SU-DHL-6 (cell line): ENCODE results near the gene CD70.

Experiments used
- EZH2phosphoT487 ChIP-seq: fragments of 200-600 bp; sonication (generic), shearing (Covaris generic); conservative IDR thresholded peaks from 2 replicates; pipeline ENCODE4 v1.6.1; 2018; ENCODE audit warnings: mild to moderate bottlenecking, antibody characterized with exemption, low read length, moderate library complexity, mixed read lengths
- TF ChIP-seq, protein P1 (sequence below): fragments of 200-600 bp; sonication (generic); IDR thresholded peaks from one replicate; pipeline ENCODE4 v1.5.1; 2017; ENCODE audit warnings: antibody characterized with exemption, mild to moderate bottlenecking, low read length, moderate library complexity; ENCODE audit not compliant: insufficient read depth, poor library complexity, severe bottlenecking

- TF ChIP-seq, protein P1, sequence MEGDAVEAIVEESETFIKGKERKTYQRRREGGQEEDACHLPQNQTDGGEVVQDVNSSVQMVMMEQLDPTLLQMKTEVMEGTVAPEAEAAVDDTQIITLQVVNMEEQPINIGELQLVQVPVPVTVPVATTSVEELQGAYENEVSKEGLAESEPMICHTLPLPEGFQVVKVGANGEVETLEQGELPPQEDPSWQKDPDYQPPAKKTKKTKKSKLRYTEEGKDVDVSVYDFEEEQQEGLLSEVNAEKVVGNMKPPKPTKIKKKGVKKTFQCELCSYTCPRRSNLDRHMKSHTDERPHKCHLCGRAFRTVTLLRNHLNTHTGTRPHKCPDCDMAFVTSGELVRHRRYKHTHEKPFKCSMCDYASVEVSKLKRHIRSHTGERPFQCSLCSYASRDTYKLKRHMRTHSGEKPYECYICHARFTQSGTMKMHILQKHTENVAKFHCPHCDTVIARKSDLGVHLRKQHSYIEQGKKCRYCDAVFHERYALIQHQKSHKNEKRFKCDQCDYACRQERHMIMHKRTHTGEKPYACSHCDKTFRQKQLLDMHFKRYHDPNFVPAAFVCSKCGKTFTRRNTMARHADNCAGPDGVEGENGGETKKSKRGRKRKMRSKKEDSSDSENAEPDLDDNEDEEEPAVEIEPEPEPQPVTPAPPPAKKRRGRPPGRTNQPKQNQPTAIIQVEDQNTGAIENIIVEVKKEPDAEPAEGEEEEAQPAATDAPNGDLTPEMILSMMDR: no peak
- no peak for TF ChIP-seq EZH2phosphoT487
Observed at GRCh38 chr19:6639439-6639838, 48.5 kb upstream of the CD70 start.
